ENCODE measurements around the gene RTL3. TPM values are rescaled to one million over a fixed set of nuclear protein-coding genes. Genes with fewer than 3 reads are reported as not detected.
"Not testable (repeated sequence)": the region's sequence is repeated elsewhere in the genome, so short reads cannot be mapped to it uniquely, and the experiment has no call there.

The RTL3 gene, protein sequence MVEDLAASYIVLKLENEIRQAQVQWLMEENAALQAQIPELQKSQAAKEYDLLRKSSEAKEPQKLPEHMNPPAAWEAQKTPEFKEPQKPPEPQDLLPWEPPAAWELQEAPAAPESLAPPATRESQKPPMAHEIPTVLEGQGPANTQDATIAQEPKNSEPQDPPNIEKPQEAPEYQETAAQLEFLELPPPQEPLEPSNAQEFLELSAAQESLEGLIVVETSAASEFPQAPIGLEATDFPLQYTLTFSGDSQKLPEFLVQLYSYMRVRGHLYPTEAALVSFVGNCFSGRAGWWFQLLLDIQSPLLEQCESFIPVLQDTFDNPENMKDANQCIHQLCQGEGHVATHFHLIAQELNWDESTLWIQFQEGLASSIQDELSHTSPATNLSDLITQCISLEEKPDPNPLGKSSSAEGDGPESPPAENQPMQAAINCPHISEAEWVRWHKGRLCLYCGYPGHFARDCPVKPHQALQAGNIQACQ
- not detected in 2 replicates for total RNA-seq (2014; rRNA removed; shearing (Covaris generic))

DNA sequence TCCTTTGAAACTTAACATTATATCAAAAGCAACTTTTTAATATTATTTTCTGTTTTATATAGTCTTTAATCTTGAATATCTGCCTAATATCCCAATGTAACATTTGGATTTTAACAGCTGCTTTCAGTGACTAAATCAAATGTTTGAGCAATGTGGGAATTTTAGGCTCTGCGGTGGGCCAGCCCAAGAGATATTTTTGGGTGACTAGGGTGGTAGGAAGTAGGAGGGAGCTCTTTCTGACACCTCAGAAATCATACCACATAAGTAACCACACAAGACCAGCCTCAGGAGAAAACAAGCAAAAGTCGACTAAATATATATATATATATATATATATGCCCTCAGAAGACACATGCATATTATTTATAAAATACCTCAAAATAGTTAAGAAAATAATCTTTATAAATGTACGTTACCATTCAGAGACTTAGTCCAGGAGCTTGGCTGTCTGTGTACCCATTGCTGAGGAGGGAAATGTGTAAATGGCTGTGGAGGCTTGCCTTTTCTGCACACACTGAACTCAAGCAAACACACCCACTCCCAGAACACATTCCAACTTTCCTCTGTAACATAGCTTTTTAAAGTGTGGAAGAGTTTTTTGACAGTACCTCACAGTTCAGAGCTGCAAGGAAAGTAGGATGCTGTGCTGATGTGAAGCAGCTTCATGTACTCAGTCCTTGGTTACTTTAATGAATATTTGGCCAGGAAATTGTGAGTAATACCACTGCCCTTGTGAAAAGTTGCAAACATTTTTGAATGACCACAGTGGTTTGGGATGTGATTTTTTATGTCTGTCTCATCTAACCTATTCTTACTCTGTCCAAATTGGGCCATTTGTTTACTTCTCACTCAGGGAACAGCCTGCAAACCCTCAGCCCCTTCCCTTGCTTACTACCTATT is at the start of gene RTL3:
TSS of gene RTL3 (minus strand) at position 484 of the 900 bp plus-strand sequence. CDS start 908 bp downstream, outside the sequence.
- DNase-seq (ENCODE audit: low spot score) = peak; percentile 44

DNA sequence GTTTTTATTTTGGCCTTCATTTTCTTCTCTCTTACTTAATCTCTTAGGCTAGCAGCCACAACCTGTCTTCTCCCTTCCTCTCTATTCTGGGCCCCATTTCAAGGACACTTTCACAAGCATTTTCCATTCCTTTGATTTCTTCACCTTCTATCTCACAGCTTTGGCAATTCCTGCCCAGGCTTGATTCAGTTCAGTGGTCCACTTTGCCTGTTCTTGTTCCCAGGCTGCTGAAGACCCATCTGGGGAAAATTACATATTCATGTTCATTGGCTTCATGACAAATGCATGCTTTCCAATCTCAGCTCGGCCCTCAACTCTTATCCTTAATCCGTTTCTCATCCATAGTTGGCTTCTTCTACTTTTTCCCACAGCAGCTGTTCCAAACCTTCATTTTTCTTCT is 49.7 kb upstream of the RTL3 start:
- DNase-seq (ENCODE audit: low spot score) = no peak

DNA sequence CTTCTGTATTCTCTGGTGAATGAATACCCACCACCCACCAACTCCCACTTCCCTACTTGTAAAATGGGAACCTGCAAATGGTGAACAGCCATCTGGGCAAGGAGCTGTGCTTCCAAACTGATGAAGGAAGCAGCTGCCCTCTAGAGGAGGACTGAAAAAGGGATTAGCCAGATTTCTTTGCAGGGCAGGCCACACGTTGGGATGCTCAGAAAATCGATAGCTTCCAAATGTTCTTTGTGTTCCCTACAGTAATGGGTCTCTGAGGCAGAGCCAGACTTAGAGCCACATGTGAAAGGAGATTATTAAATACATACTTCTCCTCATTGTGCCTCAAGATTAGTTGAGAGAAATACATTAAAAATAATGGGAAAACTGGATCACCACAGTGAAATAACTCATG is 49.1 kb upstream of the RTL3 start:
- DNase-seq (ENCODE audit: low spot score) = peak; percentile 11

DNA sequence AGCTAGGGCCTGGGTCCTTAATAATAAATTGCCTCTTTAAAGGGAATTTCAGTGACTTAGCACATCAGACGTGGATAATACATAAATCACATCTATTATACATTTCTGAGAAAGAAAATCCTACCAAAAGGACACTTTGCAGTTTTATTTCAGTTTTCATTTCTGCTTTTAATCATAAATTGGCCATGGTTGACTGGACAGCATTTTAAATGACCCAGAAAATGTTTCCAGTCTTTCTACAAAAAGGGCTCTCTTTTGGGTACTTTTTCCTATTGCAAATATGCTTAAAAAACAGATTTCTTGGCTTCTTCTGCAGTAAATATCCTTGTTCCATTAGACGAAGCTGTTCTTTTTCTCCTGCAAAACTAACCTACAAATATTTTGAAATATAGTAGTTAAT is 46.9 kb upstream of the RTL3 start:
- no peak for DNase-seq (ENCODE audit: low spot score)

DNA sequence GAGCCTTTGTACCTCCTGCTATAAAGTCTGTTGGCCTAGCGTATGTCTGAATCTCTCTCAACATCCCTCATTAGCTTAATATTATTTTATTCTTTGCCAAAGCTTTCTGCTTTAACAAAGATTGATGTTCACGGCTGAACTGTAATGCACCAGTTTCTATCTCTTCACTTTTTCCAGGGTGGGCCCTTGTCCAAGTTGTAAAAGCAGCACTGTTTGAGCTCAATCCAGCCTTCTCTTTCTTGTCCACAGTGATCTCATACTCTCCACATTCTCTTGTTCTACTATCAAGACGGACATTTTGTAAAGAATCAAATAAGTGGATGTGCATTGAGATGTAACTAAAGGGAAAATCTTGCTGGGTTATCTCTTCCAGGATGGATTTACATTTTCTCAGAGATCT is 34.4 kb upstream of the RTL3 start:
- DNase-seq (ENCODE audit: low spot score) = no peak

DNA sequence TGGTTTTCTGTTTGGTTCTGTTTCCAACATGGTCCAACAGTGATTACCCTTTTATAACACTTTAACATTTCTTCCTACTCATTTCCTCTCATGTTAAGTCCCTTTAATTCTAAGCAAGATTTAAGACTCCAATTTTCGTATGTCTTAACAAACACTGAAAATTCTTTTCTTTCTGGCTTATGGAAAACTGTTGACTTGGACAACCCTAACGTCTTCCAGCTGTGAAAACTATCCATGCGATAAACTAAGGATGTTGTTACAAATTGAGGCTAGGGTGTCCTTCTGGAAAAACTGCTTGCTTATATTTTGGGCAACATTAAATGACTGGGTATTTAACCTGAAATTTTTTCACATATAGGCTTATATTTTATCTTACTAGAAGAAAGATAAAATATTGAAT is 33.9 kb upstream of the RTL3 start:
- DNase-seq (ENCODE audit: low spot score) = no peak

DNA sequence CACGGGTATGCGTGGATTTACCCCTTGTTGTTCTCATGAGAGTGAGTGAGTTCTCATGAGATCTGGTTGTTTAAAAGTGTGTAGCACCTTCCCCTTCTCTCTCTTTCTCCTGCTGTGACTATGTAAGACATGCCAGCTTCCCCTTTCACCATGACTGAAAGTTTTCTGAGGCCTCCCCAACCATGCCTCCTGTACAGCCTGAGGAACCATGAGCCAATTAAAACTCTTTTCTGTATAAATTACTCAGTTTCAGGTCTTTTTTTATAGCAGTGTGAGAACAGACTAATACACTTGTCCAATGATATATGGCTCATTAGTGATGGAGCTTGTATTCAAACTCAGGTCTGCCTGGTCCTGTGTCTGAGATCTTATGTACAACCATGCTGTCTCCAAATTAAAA is 28.5 kb upstream of the RTL3 start:
- DNase-seq (ENCODE audit: low spot score) = no peak

DNA sequence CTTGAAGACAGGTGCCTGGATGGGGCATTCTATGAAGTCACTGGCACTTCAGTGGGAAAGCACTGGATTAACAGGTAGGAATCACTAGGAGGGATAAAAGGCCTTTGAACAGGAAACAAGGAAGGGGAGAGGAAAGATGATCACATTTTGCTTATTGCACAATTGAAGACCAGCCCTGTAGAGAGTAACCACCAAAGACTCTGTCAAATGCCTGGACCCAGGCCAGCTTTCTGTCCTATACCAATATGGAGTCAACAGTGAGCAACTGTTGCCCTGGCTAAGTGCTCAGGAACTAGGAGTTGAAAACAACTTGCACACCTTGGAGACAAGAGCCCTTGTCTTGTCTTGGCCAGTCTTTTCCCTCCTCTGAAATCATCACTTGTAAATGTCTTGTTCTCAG is 14.1 kb upstream of the RTL3 start:
- DNase-seq (ENCODE audit: low spot score) = no peak

- no peak for DNase-seq (ENCODE audit: low spot score)
These were observed 6.2 kb upstream of the RTL3 start for GRCh38 chrX:78665342-78665741.

DNA sequence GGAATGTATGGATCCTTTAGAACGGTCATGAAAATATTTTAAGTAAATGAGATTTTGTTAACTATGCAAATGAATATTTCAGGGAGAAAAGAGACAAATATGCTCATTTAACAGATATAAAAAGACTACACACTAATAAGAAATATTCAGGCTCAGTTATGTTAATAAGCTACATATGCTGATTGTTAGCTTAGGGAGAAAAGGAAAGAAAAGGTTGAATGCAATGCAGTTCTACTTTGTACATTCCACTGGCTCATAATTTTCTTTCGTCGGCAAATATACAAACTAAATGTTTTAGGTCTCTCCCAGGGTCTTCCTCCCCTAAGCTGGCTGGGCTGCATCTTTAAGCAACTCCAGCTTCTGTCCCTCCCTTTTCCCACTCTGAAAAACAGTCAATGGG is 2.7 kb upstream of the RTL3 start:
- no peak for DNase-seq (ENCODE audit: low spot score)

DNA sequence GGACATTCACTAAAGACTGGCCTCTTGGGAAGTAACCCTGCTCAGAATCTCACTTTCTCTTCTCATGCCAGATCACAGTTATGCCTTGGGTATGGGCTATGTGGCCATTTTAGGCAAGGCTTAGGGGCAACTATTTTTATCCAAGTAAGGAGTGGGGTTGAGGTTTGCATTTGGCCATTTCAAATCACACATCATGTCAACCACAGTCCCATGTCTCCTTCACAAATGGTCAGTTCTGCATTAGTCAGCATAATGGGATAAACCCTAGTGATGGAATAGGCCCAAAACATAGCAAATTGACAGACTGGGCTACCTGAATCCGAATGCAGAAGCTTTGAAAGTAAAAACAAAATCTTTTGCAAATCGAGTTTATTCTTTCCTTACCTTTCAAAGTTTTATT is 827 bp upstream of the RTL3 start:
- DNase-seq (ENCODE audit: low spot score) = no peak

DNA sequence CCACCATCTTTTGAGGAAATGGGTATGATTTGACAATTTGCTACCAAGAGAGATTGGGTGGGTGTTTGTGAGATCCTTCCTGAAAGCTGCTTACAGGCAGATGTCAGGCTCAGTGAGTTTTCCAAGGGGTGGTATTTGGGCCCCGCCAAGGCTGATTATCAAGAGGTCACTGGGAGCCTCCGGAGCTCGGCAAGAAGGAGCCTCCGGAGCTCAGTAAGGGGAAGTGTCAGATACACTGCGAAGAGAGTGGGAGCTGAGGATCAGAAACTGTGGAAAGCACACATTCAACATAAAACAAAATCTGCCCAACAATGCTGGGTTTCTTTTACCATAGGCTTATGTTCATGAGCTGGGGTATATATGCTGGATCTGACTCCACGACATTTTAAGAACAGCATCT is 714 bp downstream of the RTL3 start:
- DNase-seq (ENCODE audit: low spot score) = no peak

- no peak for DNase-seq (ENCODE audit: low spot score)
These were observed 3.5 kb downstream of the RTL3 start for GRCh38 chrX:78655642-78656041.

- peak; percentile 82 for DNase-seq (ENCODE audit: low spot score)
These were observed 5.9 kb downstream of the RTL3 start for GRCh38 chrX:78653118-78653822.

DNA sequence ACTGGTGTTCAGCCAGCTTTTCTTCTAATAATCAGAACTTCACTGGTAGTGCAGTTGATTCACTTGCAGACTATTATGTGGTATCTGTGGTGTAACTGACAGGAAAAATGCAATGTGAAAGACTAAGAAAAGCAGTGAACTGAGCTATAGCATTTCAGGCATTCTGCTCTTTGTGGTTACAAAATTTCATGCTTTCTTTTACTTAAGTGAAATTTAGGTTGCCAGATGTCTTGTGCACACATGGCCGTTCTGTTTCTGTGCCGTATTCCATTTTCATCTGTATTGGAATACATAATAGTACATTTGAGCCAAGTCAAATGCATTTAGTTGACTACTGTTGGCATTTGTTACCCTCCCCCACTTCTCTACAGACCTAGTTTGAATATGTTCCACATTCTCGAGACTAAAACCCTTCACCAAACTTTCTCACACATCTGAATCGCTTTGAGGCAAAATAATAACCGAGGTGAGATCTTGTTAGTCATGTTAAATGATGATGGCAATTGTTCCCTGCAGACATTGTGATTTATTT is 8.2 kb downstream of the RTL3 start:
- DNase-seq (ENCODE audit: low spot score) = peak; percentile 16

- no peak for DNase-seq (ENCODE audit: low spot score)
These were observed 15.3 kb downstream of the RTL3 start for GRCh38 chrX:78643874-78644273.

DNA sequence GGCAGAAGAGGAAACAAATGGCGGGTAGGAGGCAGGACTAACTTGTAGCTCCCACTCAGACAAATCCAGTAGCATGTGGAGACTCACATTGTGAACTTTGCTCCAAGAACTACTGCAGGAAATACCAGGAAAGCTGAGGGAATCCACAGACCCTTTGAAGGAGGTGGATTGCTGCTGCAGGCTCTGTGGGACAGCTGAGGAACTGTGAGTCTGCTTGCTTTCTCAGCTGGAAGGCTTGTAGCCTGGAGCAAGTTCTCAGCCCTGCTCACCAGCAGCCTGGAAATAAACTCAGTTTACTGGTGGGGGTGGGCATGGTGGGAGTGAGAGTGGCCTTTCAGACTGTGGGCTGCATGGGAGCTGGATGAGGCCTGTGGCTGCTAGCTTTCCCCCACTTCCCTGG is 16.0 kb downstream of the RTL3 start:
- DNase-seq (ENCODE audit: low spot score) = no peak

DNA sequence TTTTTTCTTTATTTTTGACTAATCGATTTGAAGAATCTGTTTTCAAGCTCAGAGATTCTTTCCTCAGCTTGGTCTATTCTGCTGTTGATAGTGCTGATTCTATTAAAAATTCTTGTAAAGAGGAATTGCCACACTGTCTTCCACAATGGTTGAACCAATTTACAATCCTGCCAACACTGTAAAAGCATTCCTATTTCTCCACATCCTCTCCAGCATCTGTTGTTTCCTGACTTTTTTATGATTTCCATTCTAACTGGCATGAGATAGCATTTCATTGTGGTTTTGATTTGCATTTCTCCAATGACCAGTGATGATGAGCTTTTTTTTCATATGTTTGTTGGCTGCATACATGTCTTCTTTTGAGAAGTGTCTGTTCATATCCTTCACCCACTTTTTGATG is 23.0 kb downstream of the RTL3 start:
- DNase-seq (ENCODE audit: low spot score) = not testable (repeated sequence)

DNA sequence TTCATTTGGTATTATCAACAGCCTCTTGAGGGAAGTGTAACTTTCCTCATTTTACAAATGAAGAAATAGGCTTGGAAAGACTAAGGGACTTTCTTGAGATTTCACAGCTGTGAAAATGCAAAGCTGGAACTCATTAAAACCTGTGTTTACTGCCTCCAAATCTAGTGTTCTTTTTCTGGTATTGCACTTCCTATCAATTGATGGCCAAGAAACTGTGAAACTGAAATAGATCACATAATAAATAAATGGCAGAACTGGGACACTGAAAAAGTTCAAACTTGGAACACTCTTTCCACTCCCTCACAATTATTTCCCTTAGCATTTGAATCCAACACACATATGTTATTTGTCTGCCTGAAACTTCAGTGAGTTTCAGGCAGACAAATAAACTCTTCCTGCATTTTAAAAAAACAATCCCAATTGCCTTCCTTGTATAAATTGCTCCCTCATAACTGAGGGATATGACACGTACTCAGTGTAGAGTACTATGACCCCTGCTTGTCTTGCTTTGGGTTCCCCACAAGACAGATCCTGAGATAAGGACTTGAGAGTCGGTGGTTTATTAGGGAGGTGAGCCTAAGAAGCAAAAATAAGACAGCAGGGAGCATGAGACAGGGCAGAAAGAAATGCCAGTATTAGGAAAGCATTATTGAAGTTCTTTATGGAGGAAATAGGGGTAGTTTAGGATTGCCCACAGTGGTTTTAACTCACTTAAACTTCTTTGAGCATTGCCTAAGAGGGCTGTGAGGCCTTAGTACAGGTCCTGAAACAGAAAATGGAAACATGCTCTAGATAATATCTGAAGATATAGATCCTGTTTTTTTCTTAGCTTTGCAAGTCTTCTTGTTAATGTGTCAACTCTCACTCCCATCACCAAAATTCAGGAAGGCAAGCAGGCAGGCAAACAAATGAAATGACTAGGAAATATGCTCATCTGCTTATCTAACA is 33.9 kb downstream of the RTL3 start:
- no peak for DNase-seq (ENCODE audit: low spot score)

DNA sequence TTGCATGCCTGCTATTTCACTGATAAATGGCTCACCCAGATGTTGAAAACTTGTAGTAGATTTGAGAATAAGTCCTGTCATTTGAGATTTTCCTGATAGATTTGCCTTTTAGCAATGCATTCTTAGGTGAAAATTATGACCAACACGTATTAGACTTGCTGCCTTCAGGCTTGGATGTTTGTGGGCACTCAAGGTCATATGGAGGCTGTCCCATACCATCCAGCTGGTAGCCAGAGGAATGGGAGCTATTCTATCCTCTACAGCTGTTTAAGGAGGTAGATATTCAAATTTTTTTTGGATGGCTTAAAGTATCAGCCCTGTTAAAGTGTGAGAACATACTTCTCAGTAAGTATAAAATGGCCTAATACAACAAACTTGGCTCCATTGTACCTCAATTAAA is 34.7 kb downstream of the RTL3 start:
- DNase-seq (ENCODE audit: low spot score) = no peak

GRCh38 chrX:78622831-78623230 is 36.3 kb downstream of the RTL3 start:
- no peak for DNase-seq (ENCODE audit: low spot score)
